ENCODE results near the gene UBE2E2.

Gene UBE2E2

DNA sequence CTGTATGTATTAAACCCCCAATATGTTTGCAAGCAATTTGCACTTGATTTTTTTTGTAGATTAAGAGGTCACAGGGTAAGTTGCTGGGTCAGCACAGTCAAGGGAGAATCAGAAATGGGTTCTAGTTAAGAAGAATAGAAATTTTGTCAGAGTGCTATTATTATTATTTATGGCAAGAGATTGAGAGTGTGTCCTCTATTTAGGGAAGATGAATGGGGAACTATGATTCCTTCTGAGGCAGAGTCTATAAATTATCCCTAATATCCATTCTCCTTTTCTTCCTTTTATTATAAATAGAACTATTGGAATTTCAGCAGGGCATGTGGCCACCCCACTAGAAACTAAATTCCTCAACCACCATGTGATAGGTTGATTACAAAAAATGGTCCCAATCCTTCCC, 392.7 kb downstream of the UBE2E2 start:
- TF ChIP-seq, protein P1, sequence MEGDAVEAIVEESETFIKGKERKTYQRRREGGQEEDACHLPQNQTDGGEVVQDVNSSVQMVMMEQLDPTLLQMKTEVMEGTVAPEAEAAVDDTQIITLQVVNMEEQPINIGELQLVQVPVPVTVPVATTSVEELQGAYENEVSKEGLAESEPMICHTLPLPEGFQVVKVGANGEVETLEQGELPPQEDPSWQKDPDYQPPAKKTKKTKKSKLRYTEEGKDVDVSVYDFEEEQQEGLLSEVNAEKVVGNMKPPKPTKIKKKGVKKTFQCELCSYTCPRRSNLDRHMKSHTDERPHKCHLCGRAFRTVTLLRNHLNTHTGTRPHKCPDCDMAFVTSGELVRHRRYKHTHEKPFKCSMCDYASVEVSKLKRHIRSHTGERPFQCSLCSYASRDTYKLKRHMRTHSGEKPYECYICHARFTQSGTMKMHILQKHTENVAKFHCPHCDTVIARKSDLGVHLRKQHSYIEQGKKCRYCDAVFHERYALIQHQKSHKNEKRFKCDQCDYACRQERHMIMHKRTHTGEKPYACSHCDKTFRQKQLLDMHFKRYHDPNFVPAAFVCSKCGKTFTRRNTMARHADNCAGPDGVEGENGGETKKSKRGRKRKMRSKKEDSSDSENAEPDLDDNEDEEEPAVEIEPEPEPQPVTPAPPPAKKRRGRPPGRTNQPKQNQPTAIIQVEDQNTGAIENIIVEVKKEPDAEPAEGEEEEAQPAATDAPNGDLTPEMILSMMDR (IDR thresholded peaks at IDR 0.05) = no peak

DNA sequence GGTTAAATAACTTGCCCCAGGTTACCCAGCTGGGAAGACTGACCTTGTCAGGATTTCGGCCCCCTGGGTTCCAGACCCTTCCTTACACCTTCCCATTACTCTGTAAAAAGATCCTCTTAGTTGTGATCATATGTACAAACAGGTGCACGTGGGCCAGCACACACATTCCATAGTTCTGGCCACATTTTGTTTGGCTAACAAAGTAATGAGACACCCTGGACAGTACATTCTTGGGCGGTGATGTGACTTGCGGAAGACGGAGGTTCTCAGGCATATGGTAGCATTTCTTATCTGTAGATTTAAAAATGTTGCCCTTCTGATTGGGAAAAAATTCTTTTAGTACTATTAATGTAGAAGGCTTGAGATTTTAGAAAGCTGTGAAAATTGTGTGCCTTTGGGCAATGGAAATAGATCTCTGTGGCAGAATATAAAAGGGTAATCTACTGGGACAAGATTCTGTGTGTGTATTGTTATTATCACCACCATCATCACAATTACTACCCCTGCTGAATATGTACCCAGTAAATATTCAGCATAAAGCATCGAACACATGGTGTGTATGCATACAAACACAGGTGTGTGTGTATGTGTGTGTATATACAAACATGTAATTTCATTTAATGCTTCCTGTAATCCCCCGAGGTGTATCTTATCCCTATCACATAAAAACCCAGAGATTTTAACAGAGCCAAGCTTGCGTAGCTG, 397.2 kb downstream of the UBE2E2 start:
- TF ChIP-seq, protein P1 (IDR thresholded peaks at IDR 0.05) = no peak

DNA sequence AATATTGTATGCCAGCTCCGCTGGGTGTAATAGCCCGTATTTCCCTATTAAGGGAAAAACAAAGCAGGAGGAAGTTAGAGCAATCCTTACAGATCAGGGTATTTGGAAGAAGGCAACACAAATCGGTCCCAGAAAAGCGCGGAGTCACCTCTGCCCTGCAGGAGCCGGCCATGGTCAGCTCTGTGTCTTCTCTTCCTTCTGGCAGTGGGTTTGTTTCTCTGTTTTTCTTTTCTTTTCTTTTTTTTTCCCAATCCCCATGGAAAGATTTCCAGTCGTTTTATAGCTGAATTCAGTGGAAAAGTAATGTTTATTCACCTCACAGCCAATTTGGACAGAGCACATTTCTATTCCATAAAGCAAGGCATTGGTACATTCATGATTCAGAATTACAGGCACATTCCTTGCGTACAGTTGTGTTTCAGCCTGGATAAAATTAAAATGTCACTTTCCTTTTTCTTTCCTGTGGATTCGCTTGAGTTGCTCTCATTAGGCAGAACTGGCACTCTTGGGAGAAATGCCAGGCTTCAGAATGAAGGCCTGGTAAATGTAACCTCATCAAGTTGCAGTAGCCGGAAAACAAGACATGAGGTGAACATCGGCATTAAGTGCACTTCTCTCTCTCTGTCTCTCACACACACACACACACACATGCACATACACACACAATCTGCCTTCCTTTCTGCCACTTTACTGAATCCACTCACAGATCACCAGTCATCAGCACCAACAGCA, 398.1 kb downstream of the UBE2E2 start:
- TF ChIP-seq, protein P1 (IDR thresholded peaks at IDR 0.05) = no peak

DNA sequence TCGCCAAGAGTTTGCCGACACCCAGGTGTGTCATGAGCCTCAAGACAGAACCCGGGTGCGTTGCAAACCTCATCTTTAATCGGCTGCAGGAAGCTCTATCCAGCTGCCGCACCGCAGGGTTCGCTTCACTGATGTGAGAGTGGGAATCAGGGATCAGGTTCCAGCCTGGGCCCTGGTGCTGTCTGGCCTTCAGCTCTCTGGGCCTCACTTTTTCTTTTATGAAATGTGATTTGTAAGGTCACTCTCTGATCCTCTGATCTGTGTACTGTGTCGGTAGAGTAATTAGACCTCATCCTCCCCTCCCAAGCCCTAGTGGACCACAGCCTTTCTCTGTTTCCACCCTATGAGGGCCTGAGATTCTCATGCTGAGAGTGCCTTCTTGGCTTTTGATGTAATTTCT, 399.8 kb downstream of the UBE2E2 start:
- TF ChIP-seq, protein P1 (IDR thresholded peaks at IDR 0.05) = no peak

DNA sequence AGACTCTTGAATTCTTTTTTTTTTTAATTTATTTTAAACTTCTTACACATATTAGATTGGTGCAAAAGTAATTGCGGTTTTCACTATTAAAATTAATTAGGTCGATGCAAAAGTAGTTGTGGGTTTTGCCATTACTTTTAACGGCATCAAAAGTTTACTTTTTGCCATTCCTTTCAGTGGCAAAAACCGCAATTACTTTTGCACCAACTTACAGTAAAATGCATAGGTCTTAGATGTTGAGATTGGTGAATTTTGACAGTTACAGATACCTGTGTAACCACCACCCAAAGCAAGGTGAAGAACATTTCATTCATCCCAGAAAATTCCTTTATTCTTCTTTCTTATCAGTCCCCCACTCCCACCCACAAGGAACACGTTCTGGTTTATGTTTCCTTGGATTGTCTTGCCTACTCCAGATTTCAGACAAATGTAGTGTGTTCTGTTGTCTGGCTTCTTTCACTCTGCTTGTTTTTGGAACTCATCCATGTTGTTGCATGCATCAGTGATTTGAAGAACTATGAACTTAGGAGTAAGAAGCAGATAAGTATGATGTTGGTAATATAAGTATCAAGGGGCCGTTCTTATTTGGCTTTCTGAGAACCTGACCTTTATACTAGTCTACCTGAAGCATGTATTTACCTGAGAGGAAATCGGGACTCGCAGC, 404.2 kb downstream of the UBE2E2 start:
- TF ChIP-seq, protein P1 (IDR thresholded peaks at IDR 0.05) = no peak

DNA sequence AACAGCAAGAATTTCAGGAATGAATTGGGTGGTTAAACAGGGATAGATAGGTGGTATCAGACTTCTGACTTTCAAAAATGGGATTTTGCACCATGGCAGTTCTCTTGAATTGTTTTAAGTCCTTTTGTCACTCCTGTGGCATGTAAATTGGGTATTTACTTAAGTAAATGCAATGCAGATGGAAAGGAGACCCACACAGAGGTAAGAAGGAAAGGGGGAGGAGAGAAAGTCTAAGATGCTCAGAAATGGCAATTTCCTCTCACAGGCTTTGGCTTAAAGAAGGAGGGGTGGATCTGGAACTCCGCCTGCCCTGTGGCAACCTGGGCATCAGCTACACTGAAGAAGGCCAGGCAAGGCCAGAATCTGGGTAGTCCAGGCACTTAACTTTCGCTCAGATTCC, 405.5 kb downstream of the UBE2E2 start:
- TF ChIP-seq, protein P1 (IDR thresholded peaks at IDR 0.05) = no peak

DNA sequence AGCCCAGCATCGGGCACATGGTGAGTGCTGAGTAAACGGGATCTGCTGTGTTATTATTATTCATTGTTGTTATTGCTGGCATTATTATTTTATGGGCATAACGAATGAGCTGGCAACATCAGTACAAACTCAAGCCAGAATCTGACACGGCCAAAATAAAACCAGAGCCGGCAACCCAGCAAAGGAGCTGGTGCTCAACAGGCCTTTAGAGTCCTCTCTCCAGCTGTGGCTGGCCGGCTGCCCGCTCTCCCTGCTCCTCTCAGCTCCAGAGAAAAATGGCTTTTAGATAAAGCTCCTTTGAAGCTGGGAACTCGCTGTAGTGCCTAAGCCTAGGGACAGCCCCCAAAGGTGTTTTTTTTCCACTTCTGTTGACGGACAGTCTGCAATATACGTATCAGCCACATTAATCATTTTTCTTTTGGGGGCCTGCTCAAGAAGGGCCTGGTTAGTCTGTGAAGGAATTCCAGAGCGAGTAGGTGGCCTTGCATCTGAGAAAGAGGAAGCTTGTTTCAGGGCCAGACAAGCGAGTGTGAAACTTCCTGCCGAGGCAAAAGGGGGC, 408.7 kb downstream of the UBE2E2 start:
- TF ChIP-seq, protein P1 (IDR thresholded peaks at IDR 0.05) = no peak

All from LNCAP (cell line).